Measurements from ENCODE around the gene PPP1R9A.

The PPP1R9A gene

DNA sequence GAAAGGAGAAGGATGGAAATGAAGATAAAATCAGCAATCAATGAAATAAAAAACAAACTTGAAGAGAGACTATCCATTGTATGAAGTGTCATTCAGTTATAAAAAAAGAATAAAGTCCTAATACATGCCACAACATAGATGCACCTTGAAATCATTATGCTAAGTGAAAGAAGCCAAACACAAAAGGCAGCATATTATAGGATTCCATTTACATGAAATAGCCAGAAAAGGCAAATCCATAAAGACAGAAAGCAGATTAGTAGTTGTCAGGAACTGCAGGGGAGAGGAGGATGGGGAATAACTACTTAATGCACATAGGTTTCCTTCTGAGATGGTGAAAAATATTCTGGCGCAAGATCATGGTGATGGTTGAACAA, 423.6 kb downstream of the PPP1R9A start:
- no peak for DNase-seq (ENCODE audit: extremely low read depth, low read depth)
- no peak for TF ChIP-seq CTCF (IDR thresholded peaks at IDR 0.05; ENCODE audit: low read depth, low read length)

- no peak for TF ChIP-seq CTCF (IDR thresholded peaks at IDR 0.05; ENCODE audit: low read depth, low read length)
- DNase-seq (ENCODE audit: extremely low read depth, low read depth), result no peak
Measured at GRCh38 chr7:95334447-95334846, 427.1 kb downstream of the PPP1R9A start.

DNA sequence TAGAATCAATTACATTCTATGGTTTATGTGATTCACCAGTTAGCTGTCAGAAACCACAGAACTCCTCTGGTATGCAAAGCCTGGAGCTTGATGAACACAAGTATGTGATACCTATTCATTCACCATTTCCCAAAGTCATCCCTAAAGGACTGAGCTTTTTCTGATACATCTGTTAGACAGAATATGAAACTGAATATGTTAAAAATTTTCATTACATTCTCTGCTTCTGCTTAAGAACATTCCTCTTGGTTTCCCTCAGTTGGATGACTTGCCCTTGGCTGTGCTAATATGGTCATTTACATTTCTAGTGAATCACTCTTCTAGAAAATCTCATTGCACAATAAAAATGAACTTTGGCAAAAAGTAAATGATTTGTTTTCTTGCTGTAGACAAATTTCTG, 427.7 kb downstream of the PPP1R9A start:
- TF ChIP-seq CTCF (IDR thresholded peaks at IDR 0.05; ENCODE audit: low read depth, low read length), result no peak
- peak; percentile 14 for DNase-seq (ENCODE audit: extremely low read depth, low read depth)

- no peak for DNase-seq (ENCODE audit: extremely low read depth, low read depth)
- TF ChIP-seq CTCF (IDR thresholded peaks at IDR 0.05; ENCODE audit: low read depth, low read length), result no peak
Measured at GRCh38 chr7:95338832-95339231, 431.4 kb downstream of the PPP1R9A start.

- TF ChIP-seq CTCF (IDR thresholded peaks at IDR 0.05; ENCODE audit: low read depth, low read length), result no peak
Measured at GRCh38 chr7:95340491-95340890, 433.1 kb downstream of the PPP1R9A start.

GRCh38 chr7:95342029-95342428, 434.6 kb downstream of the PPP1R9A start:
- TF ChIP-seq CTCF (IDR thresholded peaks at IDR 0.05; ENCODE audit: low read depth, low read length), result no peak
- no peak for DNase-seq (ENCODE audit: extremely low read depth, low read depth)

More at GRCh38 chr7:95340491-95340890, 433.1 kb downstream of the PPP1R9A start:
- DNase-seq (ENCODE audit: extremely low read depth, low read depth), result no peak

- DNase-seq (ENCODE audit: extremely low read depth, low read depth), result no peak
- TF ChIP-seq CTCF (IDR thresholded peaks at IDR 0.05; ENCODE audit: low read depth, low read length), result no peak; the same call in 1 of the 2 replicates
Measured at GRCh38 chr7:95342642-95343307, 435.4 kb downstream of the PPP1R9A start.

Measured in AG09319 (cell line).